Neural cell (in vitro differentiated cells): ENCODE measurements around the gene TRIM8.

Experiments
- EP300 ChIP-seq: fragments of 450-650 bp; conservative IDR thresholded peaks from 2 replicates; pipeline ENCODE4 v1.6.1; 2014; ENCODE audit warnings: antibody characterized with exemption, mild to moderate bottlenecking, moderate library complexity; ENCODE audit not compliant: poor library complexity, severe bottlenecking
- EZH2 ChIP-seq: fragments of 200-600, 300-800 bp; shearing (Covaris generic), sonication (generic); IDR thresholded peaks from 2 replicates; pipeline ENCODE4 v1.6.1; 2014; ENCODE audit warnings: antibody characterized with exemption, low read length, borderline replicate concordance, mild to moderate bottlenecking; ENCODE audit not compliant: insufficient read depth, poor library complexity, severe bottlenecking
- MXI1 ChIP-seq: fragments of 450-650 bp; conservative IDR thresholded peaks from 2 replicates; pipeline ENCODE4 v1.6.1; 2014; ENCODE audit warnings: antibody characterized with exemption, mild to moderate bottlenecking; ENCODE audit not compliant: poor library complexity, severe bottlenecking
- POLR2AphosphoS5 ChIP-seq: IDR thresholded peaks from 2 replicates; pipeline ENCODE4 v1.6.1; 2012
- SMC3 ChIP-seq: fragments of 450-650 bp; conservative IDR thresholded peaks from 2 replicates; pipeline ENCODE4 v1.6.1; 2014; ENCODE audit warnings: antibody characterized with exemption, mild to moderate bottlenecking, moderate library complexity; ENCODE audit not compliant: poor library complexity
- TF ChIP-seq, protein P1 (sequence below): fragments of 450-650 bp; IDR thresholded peaks from 2 replicates; pipeline ENCODE4 v1.5.1; 2014; ENCODE audit warnings: antibody characterized with exemption, mild to moderate bottlenecking, moderate library complexity; ENCODE audit not compliant: poor library complexity, severe bottlenecking
- TF ChIP-seq, protein P2 (sequence below): IDR thresholded peaks from 2 replicates; pipeline ENCODE4 v1.6.1; 2012; ENCODE audit warnings: borderline replicate concordance

DNA sequence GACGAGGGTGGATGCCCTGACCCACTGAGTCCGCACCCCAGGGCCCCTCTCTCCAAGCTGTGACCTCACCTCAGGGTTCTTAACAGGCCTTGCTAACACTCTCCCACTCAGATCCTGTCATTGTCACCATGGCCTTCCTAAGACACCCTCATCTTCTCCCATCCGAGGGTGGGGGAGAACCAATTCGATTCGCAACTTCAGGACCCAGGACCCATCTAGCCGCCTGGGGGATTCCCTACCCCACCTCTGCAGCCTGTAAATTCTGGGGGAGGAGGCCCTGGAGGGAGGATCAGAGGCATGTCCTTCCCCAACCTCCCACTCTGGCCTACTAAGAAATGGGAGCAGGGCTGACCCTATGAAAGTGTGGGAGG lies 17.4 kb downstream of the TRIM8 start:
- TF ChIP-seq, protein P1, sequence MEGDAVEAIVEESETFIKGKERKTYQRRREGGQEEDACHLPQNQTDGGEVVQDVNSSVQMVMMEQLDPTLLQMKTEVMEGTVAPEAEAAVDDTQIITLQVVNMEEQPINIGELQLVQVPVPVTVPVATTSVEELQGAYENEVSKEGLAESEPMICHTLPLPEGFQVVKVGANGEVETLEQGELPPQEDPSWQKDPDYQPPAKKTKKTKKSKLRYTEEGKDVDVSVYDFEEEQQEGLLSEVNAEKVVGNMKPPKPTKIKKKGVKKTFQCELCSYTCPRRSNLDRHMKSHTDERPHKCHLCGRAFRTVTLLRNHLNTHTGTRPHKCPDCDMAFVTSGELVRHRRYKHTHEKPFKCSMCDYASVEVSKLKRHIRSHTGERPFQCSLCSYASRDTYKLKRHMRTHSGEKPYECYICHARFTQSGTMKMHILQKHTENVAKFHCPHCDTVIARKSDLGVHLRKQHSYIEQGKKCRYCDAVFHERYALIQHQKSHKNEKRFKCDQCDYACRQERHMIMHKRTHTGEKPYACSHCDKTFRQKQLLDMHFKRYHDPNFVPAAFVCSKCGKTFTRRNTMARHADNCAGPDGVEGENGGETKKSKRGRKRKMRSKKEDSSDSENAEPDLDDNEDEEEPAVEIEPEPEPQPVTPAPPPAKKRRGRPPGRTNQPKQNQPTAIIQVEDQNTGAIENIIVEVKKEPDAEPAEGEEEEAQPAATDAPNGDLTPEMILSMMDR = no peak
- TF ChIP-seq POLR2AphosphoS5 = no peak
- TF ChIP-seq, protein P2, sequence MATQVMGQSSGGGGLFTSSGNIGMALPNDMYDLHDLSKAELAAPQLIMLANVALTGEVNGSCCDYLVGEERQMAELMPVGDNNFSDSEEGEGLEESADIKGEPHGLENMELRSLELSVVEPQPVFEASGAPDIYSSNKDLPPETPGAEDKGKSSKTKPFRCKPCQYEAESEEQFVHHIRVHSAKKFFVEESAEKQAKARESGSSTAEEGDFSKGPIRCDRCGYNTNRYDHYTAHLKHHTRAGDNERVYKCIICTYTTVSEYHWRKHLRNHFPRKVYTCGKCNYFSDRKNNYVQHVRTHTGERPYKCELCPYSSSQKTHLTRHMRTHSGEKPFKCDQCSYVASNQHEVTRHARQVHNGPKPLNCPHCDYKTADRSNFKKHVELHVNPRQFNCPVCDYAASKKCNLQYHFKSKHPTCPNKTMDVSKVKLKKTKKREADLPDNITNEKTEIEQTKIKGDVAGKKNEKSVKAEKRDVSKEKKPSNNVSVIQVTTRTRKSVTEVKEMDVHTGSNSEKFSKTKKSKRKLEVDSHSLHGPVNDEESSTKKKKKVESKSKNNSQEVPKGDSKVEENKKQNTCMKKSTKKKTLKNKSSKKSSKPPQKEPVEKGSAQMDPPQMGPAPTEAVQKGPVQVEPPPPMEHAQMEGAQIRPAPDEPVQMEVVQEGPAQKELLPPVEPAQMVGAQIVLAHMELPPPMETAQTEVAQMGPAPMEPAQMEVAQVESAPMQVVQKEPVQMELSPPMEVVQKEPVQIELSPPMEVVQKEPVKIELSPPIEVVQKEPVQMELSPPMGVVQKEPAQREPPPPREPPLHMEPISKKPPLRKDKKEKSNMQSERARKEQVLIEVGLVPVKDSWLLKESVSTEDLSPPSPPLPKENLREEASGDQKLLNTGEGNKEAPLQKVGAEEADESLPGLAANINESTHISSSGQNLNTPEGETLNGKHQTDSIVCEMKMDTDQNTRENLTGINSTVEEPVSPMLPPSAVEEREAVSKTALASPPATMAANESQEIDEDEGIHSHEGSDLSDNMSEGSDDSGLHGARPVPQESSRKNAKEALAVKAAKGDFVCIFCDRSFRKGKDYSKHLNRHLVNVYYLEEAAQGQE = no peak
- TF ChIP-seq EZH2 = no peak
- TF ChIP-seq SMC3 = no peak
- no peak for TF ChIP-seq EP300
- no peak for TF ChIP-seq MXI1
